Measurements from ENCODE around the gene PPM1L.

DNA sequence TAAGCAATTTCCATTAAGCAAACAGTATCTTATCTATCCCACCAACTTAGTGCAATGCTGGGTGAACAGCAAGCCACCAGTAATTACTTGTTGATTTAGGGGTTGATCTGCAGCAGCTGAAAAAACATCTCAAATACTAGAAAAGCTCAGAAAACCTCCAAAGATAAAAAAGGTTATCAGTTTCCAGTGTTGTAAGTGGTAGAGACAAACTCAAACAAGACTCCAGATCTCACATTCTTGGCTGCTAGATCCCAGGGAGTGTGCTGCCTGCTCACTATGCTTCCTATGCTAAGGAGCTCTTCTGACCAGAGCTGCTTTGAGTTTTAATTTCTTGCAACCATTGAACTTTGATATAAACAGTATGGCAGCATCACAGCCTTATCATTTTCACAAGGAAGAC is 337.9 kb downstream of the PPM1L start:
- TF ChIP-seq, protein P1, sequence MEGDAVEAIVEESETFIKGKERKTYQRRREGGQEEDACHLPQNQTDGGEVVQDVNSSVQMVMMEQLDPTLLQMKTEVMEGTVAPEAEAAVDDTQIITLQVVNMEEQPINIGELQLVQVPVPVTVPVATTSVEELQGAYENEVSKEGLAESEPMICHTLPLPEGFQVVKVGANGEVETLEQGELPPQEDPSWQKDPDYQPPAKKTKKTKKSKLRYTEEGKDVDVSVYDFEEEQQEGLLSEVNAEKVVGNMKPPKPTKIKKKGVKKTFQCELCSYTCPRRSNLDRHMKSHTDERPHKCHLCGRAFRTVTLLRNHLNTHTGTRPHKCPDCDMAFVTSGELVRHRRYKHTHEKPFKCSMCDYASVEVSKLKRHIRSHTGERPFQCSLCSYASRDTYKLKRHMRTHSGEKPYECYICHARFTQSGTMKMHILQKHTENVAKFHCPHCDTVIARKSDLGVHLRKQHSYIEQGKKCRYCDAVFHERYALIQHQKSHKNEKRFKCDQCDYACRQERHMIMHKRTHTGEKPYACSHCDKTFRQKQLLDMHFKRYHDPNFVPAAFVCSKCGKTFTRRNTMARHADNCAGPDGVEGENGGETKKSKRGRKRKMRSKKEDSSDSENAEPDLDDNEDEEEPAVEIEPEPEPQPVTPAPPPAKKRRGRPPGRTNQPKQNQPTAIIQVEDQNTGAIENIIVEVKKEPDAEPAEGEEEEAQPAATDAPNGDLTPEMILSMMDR (IDR thresholded peaks at IDR 0.05): no peak
- TF ChIP-seq POLR2A (IDR thresholded peaks at IDR 0.05): no peak
- TF ChIP-seq EP300 (IDR thresholded peaks at IDR 0.05): no peak

Data from ovary (tissue), 3 donors.